ENCODE results near the gene MEGF9.

- TF ChIP-seq CTCF (IDR thresholded peaks at IDR 0.05): no peak
- TF ChIP-seq ZFX (IDR thresholded peaks at IDR 0.05; ENCODE audit: borderline replicate concordance): no peak
Observed at GRCh38 chr9:120725907-120726306, 11.6 kb upstream of the MEGF9 start.

Measured in 22Rv1 (cell line).